ACC112 (cell line): ENCODE results near the gene LIPT2.
"Not testable (repeated sequence)": the region's sequence is repeated elsewhere in the genome, so short reads cannot be mapped to it uniquely, and the experiment has no call there.

Experiments
- H2AFZ ChIP-seq: fragments of 200-600 bp; sonication (generic); one replicate; pipeline ENCODE4 v1.6.0; 2017; ENCODE audit warnings: antibody characterized with exemption, low read length; ENCODE audit not compliant: unreplicated experiment
- H3K27ac ChIP-seq: fragments of 200-600 bp; sonication (generic); 2 replicates; pipeline ENCODE4 v1.5.1; 2014; ENCODE audit warnings: low read depth, mild to moderate bottlenecking, antibody characterized with exemption, low read length, moderate library complexity
- H3K27me3 ChIP-seq: fragments of 200-600 bp; sonication (generic); 2 replicates; pipeline ENCODE4 v1.6.1; 2014; ENCODE audit warnings: mild to moderate bottlenecking, antibody characterized with exemption, low read length, moderate library complexity, mixed read lengths; ENCODE audit not compliant: insufficient read depth
- H3K36me3 ChIP-seq: fragments of 200-600 bp; sonication (generic); 2 replicates; pipeline ENCODE4 v1.6.1; 2016; ENCODE audit warnings: mild to moderate bottlenecking, antibody characterized with exemption, low read length, moderate library complexity, mixed read lengths; ENCODE audit not compliant: insufficient read depth
- H3K4me1 ChIP-seq: fragments of 200-600 bp; sonication (generic); one replicate; pipeline ENCODE4 v1.6.1; 2016; ENCODE audit warnings: low read length, mixed read lengths; ENCODE audit not compliant: insufficient read depth, unreplicated experiment, control insufficient read depth
- H3K4me3 ChIP-seq: fragments of 200-600 bp; sonication (generic); 2 replicates; pipeline ENCODE4 v1.5.1; 2014; ENCODE audit warnings: mild to moderate bottlenecking, low read depth, low read length
- H3K79me2 ChIP-seq: fragments of 200-600 bp; sonication (generic); one replicate; pipeline ENCODE4 v1.6.0; 2016; ENCODE audit warnings: low read length; ENCODE audit not compliant: control insufficient read depth, unreplicated experiment, insufficient read depth

Gene LIPT2

DNA sequence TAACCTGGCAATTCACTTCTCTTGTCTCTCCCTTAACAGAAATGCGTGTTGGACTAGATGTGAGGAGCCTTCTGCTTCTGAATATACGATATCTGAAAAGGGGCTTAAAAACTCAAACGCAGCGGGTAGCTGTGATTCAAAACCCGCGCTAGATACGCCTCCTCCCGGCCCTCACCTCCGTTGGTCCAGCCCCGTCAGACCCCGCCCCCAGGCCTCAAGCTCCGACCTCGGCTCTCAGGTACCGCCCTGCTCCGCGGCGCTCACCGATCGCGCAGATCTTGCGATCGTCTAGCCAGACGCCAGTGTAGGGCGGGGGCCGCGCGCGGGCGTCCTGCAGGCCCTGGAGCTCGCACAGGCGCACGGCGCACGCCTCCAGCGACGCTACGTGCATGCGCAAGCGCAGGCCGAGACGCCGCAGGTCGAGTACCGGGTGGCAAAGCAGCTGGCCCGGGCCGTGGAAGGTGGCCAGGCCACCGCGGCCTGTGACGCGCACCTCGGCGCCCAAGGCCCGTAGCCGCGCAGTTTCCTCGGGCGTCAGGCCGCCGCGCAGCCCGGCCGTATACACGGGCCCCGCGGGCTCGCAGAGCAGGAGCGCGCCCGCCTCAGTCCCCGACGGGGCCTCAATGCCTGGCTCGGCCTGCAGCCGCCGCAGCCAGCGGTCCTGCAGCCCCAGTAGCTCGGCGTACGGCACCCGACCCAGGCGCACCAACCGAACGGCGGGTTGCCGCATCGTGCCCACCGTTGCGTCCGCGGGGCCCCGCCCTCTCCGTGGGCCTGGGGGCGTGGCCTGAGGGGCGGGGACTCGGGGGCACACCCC, at the start of gene LIPT2:
LIPT2 (minus strand) TSS at position 751 of the 817 bp plus-strand sequence; CDS start at position 730, 21 bp downstream.
- Histone ChIP-seq H3K27me3 (no peaks in the 10 kb centered on the region), H3K79me2 (no peaks in the 10 kb centered on the region), H3K36me3 (no peaks in the 10 kb centered on the region), H2AFZ (peak within 1 kb of the TSS; percentile 19), H3K27ac (peak within 1 kb of the TSS; percentile 60), H3K4me3 (peak within 1 kb of the TSS; percentile 85), H3K4me1 (peaks cover 12% of the 10 kb centered on the region)

DNA sequence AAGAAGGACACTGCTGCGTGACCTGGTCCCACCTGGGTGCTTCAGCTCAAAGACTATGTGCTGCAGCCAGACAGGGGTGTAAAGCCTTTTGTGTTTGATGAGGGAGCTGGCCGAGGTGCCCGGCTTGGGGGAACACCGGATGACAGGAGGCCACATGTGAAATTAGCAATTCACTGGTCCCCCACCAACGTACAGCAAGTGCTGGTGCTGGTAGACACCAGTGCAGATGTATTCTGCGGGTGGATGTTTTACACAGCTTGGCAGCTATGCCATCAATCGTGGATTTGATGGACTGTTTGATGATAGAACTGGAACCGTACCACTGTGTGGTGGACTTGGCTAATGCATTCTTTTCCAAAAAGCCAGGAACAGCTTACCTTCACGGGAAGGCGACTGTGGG, 47.9 kb upstream of the LIPT2 start:
- Histone ChIP-seq H3K4me1 (no peaks in the 10 kb centered on the region), H3K79me2 (no peaks in the 10 kb centered on the region), H3K4me3 (no peak overlapping the region), H3K27me3 (peaks cover 43% of the 10 kb centered on the region), H2AFZ (no peak overlapping the region), H3K27ac (no peak overlapping the region), H3K36me3 (no peaks in the 10 kb centered on the region)

DNA sequence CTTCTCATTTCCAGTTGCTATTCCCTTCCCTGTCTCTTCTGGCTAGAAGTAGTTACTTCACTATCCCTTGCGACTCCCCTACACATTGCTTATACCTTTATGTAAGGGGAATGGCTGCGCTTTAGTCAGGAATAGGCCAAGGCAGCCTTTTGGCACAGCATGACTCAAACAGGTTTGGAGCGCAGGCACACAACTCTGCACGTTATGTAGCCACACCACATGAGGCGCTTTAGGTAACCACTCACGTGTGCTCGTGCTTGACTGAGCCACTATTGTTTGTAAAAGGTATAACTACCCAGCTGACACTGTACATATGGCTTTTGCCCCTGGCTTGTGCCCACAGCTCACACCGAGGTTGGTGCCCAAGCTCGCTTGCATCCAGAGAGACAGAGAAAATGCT, 46.7 kb upstream of the LIPT2 start:
- H3K4me3 ChIP-seq: no peak overlapping the region
- no peak overlapping the region for H2AFZ ChIP-seq
- H3K27ac ChIP-seq: no peak overlapping the region
- no peaks in the 10 kb centered on the region for H3K4me1 ChIP-seq
- H3K79me2 ChIP-seq: no peaks in the 10 kb centered on the region
- peaks cover 32% of the 10 kb centered on the region for H3K27me3 ChIP-seq
- H3K36me3 ChIP-seq: no peaks in the 10 kb centered on the region

DNA sequence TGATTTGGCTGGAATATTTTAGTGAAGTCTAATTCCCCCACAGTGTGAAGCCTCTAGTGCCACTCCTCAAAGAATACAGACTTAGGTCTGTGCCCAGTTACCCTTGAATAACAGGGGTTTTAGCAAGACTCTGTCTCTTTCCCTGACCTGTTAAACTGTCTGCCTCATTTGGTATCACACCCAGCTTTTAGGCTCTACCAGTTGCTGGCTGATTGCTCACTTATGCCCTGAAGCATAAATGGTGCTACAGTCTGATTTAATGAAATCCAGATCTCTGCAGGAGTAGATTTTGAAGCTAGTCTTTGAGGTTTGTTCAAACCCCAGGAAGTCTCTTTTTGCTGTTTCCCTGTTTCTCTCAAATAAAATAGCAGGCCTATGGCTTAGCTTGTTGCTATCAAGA, 45.2 kb upstream of the LIPT2 start:
- no peak overlapping the region for H3K27ac ChIP-seq
- H2AFZ ChIP-seq: no peak overlapping the region
- no peaks in the 10 kb centered on the region for H3K4me1 ChIP-seq
- H3K27me3 ChIP-seq: peaks cover 25% of the 10 kb centered on the region; the same call in 1 of the 2 replicates
- no peaks in the 10 kb centered on the region for H3K79me2 ChIP-seq
- no peak overlapping the region for H3K4me3 ChIP-seq
- no peaks in the 10 kb centered on the region for H3K36me3 ChIP-seq

DNA sequence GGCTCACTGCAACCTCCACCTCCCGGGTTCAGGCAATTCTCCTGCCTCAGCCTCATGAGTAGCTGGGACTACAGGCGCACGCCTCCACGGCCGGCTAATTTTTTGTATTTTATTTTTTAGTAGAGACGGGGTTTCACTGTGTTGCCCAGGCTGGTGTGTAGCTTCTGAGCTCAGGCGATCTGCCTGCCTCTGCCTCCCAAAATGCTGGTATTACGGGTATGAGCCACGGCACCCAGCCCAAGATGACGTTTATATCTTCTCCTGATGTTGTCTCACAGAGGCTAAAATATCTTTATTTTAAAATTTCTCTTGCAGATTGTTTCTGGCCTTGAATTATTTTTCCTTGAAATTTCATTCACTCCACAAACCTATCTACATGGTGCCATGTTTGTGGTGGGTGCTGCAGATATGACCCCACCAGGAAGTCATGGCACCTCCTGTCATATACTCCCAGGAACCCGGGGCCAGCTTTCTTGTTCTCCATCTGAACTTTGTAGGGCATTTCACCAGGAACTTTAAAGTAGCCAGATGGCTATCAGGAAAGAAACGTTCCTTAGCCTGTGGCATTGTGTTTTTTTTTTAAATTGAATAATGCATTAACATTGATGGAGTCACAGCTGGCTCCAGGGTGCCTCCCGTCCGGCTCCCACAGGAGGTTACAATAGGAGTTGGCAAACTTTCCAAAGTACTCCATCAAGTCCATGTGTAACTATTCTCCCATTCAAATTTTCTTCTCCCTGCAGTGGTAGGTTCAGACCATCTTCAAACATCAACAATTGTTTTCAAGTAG, 42.0 kb upstream of the LIPT2 start:
- H3K4me3 ChIP-seq: no peak overlapping the region
- H3K27ac ChIP-seq: no peak overlapping the region
- H3K79me2 ChIP-seq: no peaks in the 10 kb centered on the region

DNA sequence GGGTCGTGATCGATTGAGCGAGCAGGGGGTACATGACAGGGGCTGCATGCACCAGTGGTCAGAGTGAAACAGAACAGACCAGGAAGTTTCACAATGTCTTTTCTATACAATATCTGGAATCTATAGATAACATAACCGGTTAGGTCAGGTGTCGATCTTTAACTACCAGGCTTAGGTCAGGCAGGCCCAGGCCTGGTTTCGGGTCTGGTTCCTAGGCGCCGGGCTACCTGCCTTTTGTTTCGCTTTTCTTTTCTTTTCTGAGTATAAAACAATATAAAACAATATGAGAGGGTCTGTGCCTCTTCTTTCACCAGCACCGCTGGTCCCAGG, 41.4 kb upstream of the LIPT2 start:
- peaks cover 18% of the 10 kb centered on the region for H3K27me3 ChIP-seq
- not testable (repeated sequence) for H3K27ac ChIP-seq, H3K36me3 ChIP-seq, H2AFZ ChIP-seq, H3K4me1 ChIP-seq, H3K4me3 ChIP-seq, H3K79me2 ChIP-seq

More for the DNA sequence above, 42.0 kb upstream of the LIPT2 start:
- H2AFZ ChIP-seq: no peak overlapping the region
- H3K36me3 ChIP-seq: no peaks in the 10 kb centered on the region
- H3K27me3 ChIP-seq: peaks cover 17% of the 10 kb centered on the region
- H3K4me1 ChIP-seq: no peaks in the 10 kb centered on the region

DNA sequence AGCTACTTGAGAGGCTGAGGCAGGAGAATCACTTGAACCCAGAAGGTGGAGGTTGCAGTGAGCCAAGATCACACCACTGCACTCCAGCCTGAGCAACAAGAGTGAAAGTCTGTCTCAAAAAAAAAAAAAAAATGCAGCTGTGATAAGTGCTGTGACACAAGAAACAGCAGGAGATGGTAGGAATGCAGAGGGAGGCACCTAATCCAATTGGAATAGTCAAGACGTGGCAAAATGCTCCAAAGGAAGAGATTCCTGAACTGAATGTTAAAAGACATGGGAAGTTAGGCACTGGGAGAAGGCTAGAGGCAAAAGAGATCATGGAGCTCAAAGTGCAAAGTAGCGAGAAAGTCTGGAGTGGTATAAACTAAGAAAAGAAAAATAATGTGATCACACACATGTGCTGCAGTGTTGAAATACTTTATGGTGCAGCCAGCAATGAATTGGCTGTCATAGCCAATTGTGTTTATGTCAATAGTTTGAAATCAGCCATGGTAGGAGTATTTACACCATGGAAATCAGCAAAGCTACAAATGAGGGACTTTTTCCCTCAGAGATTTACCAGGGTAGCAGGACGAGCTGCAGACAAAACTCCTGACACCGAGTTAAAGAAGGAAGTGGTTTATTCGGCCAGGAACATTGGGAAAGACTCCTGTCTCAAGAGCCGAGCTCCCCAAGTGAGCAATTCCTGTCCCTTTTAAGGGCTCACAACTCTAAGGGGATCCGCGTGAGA, 40.9 kb upstream of the LIPT2 start:
- Histone ChIP-seq H2AFZ (no peak overlapping the region), H3K27ac (no peak overlapping the region), H3K27me3 (peaks cover 21% of the 10 kb centered on the region), H3K36me3 (no peaks in the 10 kb centered on the region), H3K4me1 (no peaks in the 10 kb centered on the region), H3K4me3 (no peak overlapping the region), H3K79me2 (no peaks in the 10 kb centered on the region)

DNA sequence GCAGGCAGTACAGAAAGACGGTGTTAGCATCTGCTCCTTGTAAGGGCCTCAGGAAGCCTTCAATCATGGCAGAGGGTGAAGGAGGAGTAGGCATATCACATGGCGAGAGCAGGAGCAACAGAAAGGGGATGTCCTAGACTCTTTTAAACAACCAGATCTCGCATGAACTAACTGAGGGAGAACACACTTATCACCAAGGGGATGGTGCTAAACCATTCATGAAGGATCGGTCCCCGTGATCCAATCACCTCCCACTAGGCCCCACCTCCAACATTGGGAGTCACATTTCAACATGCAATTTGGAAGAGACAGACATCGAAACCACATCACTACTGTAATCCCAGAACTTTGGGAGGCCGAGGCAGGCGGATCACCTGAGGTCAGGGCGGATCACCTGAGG, 39.9 kb upstream of the LIPT2 start:
- H2AFZ ChIP-seq: no peak overlapping the region
- H3K36me3 ChIP-seq: no peaks in the 10 kb centered on the region
- H3K4me1 ChIP-seq: no peaks in the 10 kb centered on the region
- H3K4me3 ChIP-seq: no peak overlapping the region
- peaks cover 15% of the 10 kb centered on the region for H3K27me3 ChIP-seq
- H3K79me2 ChIP-seq: no peaks in the 10 kb centered on the region
- H3K27ac ChIP-seq: no peak overlapping the region

DNA sequence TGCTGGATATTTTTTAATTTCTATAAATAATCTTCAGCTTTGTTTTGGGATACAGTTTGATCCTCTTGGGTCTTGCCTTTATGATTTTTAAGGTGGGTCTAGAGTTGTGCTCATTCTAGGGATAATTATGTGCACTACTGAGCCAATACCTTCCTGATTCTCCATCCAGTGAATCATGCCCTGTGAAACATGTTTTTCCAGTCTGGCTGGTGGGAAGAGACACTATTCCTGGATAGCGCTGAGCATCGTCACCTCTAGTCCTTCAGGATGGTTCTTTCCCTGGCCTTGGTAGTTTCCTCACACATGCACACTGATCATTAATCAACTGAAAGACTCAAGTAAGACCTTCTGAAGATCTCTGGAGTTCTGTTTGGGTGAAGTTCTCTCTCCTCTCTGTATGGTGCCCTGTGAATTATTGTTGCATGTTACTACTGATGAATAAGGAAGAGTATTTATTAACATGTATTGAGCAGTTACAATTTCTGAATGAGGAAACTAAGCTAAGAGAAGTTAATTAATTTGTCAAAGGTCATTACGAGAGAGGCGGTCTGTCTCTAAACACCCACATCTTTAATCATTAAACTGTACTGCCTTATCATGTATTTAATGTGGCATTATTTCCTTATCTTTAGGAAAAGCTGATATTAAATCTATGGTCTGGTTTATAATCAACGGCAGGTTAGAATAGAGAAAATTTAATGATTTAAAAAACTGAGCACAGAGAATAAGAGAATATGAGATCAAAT, 39.1 kb upstream of the LIPT2 start:
- Histone ChIP-seq H3K27me3 (peaks cover 13% of the 10 kb centered on the region), H2AFZ (no peak overlapping the region), H3K36me3 (no peaks in the 10 kb centered on the region), H3K4me1 (no peaks in the 10 kb centered on the region), H3K79me2 (no peaks in the 10 kb centered on the region), H3K27ac (no peak overlapping the region), H3K4me3 (no peak overlapping the region)

DNA sequence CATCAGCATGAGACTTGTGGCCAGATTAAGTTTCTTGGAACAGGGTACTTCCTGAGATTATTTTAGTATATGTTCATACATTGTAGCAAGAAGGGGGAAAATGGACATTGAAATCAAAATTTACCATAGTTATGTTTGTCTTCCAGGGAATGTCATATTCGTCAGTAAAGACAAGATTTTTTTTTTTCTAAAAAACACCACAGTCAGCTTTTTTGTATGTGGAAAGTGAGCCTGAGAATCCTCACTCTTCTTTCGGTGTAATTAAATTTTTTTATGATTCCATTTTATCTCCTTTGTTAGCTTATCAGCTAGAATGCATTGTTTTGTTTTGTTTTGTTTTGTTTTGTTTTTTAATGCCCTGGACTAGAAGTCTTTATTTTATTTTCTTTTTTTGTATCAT, 31.5 kb upstream of the LIPT2 start:
- no peak overlapping the region for H3K27ac ChIP-seq
- H2AFZ ChIP-seq: no peak overlapping the region
- H3K36me3 ChIP-seq: no peaks in the 10 kb centered on the region
- no peak overlapping the region for H3K4me3 ChIP-seq
- H3K4me1 ChIP-seq: no peaks in the 10 kb centered on the region
- H3K27me3 ChIP-seq: peaks cover 40% of the 10 kb centered on the region
- H3K79me2 ChIP-seq: no peaks in the 10 kb centered on the region
